Measurements from ENCODE around the gene USP37. TPM values are rescaled to one million over a fixed set of nuclear protein-coding genes. Genes with fewer than 3 reads are reported as not detected.

USP37 gene
- total and polyA plus RNA-seq, 11 donors = 1.8 to 10.3 (median 5.8) TPM

DNA sequence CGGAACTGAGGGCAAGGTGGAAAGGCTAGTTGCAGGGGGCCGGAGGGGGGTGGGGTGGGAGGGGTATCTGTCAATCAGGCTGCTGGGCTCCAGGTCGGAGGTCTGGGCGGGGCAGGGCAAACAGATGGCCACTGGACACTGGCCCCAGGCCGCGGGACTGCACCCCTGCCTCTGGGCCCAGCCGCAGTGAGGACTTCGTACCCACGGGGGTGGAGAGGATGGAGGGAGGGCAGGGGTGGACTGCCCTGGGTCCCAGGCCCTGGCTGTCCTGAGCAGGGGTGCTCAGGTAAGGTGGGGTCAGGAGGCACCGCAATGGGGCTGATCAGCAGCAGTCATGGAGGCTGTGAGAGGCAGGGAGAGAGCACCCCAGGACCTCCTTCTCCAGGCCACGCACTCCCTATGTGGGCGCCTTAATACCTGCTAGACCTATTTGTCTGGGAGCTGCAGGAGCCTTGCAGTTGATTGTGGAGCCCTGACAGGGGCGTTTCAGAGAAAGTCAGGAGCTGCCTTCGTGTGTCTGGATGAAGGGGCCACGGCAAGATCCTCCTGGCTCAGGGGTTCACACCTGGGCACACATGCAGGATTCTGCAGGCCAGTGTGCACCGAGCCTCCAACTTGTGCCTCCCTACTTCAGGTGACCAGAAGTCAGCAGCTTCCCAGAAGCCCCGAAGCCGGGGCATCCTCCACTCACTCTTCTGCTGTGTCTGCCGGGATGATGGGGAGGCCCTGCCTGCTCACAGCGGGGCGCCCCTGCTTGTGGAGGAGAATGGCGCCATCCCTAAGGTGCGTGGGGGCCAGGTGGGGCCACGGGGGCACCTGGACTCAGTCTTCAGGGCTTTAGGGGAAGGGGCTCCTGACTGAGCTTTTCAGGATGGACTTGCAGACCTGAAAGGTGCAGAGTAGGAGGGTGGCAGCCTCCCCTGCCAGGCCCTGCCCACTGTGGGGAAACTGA is 166.9 kb downstream of the USP37 start:
- peak in 3 of 5 donors; percentile 42 to 44 (median 43) for DNase-seq
- 26 to 46% (median 32%) methylated on average over 13 to 24 of the region's 24 CpGs for WGBS, 4 donors

More for the DNA sequence above, 166.9 kb downstream of the USP37 start:
- peaks cover 3 to 45% (median 40%) of the 10 kb centered on the region in 9 donors for H3K36me3 ChIP-seq
- H3K9me3 ChIP-seq = no peaks in the 10 kb centered on the region
- H3K27me3 ChIP-seq = no peaks in the 10 kb centered on the region
- H3K27ac ChIP-seq = peak overlapping the region; percentile 99 to 100 (median 100)
- H3K4me1 ChIP-seq = peaks cover 15 to 76% (median 57%) of the 10 kb centered on the region in 12 donors
- intact Hi-C loops (cut with DNase I) = loop anchor here in 5 of 10 donors (10.0 kb wide), 2 partner anchors 164 to 254 kb away; partner anchors contain the start of genes BCS1L (in 4 of the 5), ZNF142 (in 4 of the 5), CNOT9 (in 1 of the 5) and USP37 (in 1 of the 5)
- no peak for ATAC-seq
- TF ChIP-seq, protein P1, sequence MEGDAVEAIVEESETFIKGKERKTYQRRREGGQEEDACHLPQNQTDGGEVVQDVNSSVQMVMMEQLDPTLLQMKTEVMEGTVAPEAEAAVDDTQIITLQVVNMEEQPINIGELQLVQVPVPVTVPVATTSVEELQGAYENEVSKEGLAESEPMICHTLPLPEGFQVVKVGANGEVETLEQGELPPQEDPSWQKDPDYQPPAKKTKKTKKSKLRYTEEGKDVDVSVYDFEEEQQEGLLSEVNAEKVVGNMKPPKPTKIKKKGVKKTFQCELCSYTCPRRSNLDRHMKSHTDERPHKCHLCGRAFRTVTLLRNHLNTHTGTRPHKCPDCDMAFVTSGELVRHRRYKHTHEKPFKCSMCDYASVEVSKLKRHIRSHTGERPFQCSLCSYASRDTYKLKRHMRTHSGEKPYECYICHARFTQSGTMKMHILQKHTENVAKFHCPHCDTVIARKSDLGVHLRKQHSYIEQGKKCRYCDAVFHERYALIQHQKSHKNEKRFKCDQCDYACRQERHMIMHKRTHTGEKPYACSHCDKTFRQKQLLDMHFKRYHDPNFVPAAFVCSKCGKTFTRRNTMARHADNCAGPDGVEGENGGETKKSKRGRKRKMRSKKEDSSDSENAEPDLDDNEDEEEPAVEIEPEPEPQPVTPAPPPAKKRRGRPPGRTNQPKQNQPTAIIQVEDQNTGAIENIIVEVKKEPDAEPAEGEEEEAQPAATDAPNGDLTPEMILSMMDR (IDR thresholded peaks at IDR 0.05) = no peak
- TF ChIP-seq POLR2A (IDR thresholded peaks at IDR 0.05) = no peak
- H3K4me3 ChIP-seq = peak overlapping the region; percentile 63 to 100 (median 96)

MicroRNAs within 50 kb of the gene (microRNA counts, 767-probe panel; counts per million panel counts)
- 4,726 to 4,984 counts per million in 2 donors for microRNA hsa-miR-26b-5p

Small RNA genes lying within 50 kb of the gene (microRNA-seq; reads per million reads assigned to microRNA genes)
- 39,032 to 68,661 (median 47,322) reads per million in 4 donors for gene MIR26B

Other genes starting within 250 kb of the USP37 start
- under 1 TPM in 1 of 9 donors, not detected in 8; 0.18 TPM for gene CATIP, start 211.5 kb downstream of the USP37 start, total RNA-seq
- gene CATIP, start 211.5 kb downstream of the USP37 start, polyA plus RNA-seq = under 1 TPM in 1 of 2 donors, not detected in 1; 0.07 TPM
- 10 to 100 TPM in 2 of 9 donors, 1 to 10 TPM in 6, under 1 TPM in 1; 0.96 to 31.0 (median 4.3) TPM for gene SLC11A1, start 186.1 kb downstream of the USP37 start, total RNA-seq
- gene SLC11A1, start 186.1 kb downstream of the USP37 start, polyA plus RNA-seq = 1 to 10 TPM; 4.5 to 8.9 TPM
- gene CTDSP1, start 168.5 kb downstream of the USP37 start, total RNA-seq = 100 to 1,000 TPM in 2 of 9 donors, 10 to 100 TPM in 7; 67.4 to 115 (median 93.8) TPM
- 100 to 1,000 TPM in 1 of 2 donors, 10 to 100 TPM in 1; 74.4 to 121 TPM for gene CTDSP1, start 168.5 kb downstream of the USP37 start, polyA plus RNA-seq
- gene VIL1, start 149.2 kb downstream of the USP37 start, total RNA-seq = not detected
- gene VIL1, start 149.2 kb downstream of the USP37 start, polyA plus RNA-seq = under 1 TPM; 0.04 to 0.07 TPM
- 10 to 100 TPM; 19.4 to 34.8 (median 23.1) TPM for gene CNOT9, start 488 bp upstream of the USP37 start, total RNA-seq
- gene CNOT9, start 488 bp upstream of the USP37 start, polyA plus RNA-seq = 10 to 100 TPM; 12.2 to 23.3 TPM
- 1 to 10 TPM in 4 of 9 donors, under 1 TPM in 5; 0.14 to 1.9 (median 0.67) TPM for gene PLCD4, start 39.5 kb upstream of the USP37 start, total RNA-seq
- under 1 TPM; 0.11 to 0.34 TPM for gene PLCD4, start 39.5 kb upstream of the USP37 start, polyA plus RNA-seq
- gene ZNF142, start 91.3 kb upstream of the USP37 start, total RNA-seq = 10 to 100 TPM; 18.1 to 46.0 (median 21.8) TPM
- gene ZNF142, start 91.3 kb upstream of the USP37 start, polyA plus RNA-seq = 10 to 100 TPM; 10.4 to 12.6 TPM
- 10 to 100 TPM; 27.3 to 53.2 (median 43.7) TPM for gene BCS1L, start 91.3 kb upstream of the USP37 start, total RNA-seq
- gene BCS1L, start 91.3 kb upstream of the USP37 start, polyA plus RNA-seq = 10 to 100 TPM; 43.3 to 54.7 TPM
- 10 to 100 TPM in 8 of 9 donors, 1 to 10 TPM in 1; 9.7 to 23.8 (median 15.0) TPM for gene RNF25, start 103.7 kb upstream of the USP37 start, total RNA-seq
- gene RNF25, start 103.7 kb upstream of the USP37 start, polyA plus RNA-seq = 10 to 100 TPM; 21.0 to 24.0 TPM
- gene STK36, start 103.7 kb upstream of the USP37 start, total RNA-seq = 10 to 100 TPM in 3 of 9 donors, 1 to 10 TPM in 6; 4.7 to 16.2 (median 7.9) TPM
- gene STK36, start 103.7 kb upstream of the USP37 start, polyA plus RNA-seq = 1 to 10 TPM; 6.9 to 8.0 TPM
- 10 to 100 TPM in 2 of 9 donors, 1 to 10 TPM in 7; 5.3 to 14.0 (median 6.0) TPM for gene TTLL4, start 142.5 kb upstream of the USP37 start, total RNA-seq
- gene TTLL4, start 142.5 kb upstream of the USP37 start, polyA plus RNA-seq = 1 to 10 TPM; 5.4 to 6.2 TPM
- 10 to 100 TPM in 3 of 9 donors, 1 to 10 TPM in 6; 3.3 to 43.8 (median 7.5) TPM for gene CYP27A1, start 213.8 kb upstream of the USP37 start, total RNA-seq
- gene CYP27A1, start 213.8 kb upstream of the USP37 start, polyA plus RNA-seq = 1 to 10 TPM; 5.1 to 5.4 TPM

All from heart left ventricle (tissue), 16 donors.